HepG2 (cell line): ENCODE measurements around the gene ZNF106.

Source experiments
- AKAP8 ChIP-seq: sonication (generic); formaldehyde crosslinking; IDR thresholded peaks from 2 replicates; pipeline ENCODE4 v1.5.1; 2020; ENCODE audit warnings: mild to moderate bottlenecking, missing genetic modification reagents
- CREB1 ChIP-seq, 2 experiments: fragments of 450-650 bp in 1 of 2; IDR thresholded peaks; 2 replicates each; pipeline ENCODE4 v1.6.1; 2016 to 2017; ENCODE audit warnings: control low read depth in 1 of 2, mild to moderate bottlenecking in 1 of 2, missing compliant biosample characterization in 1 of 2, missing genetic modification characterization in 1 of 2
- CREM ChIP-seq, 2 experiments: sonication (generic) in 1 of 2; formaldehyde crosslinking in 1 of 2; IDR thresholded peaks; 2 replicates each; pipeline versions ENCODE4 v1.4.0 to v1.6.1; 2016 to 2020; ENCODE audit warnings: antibody characterized with exemption in 1 of 2, mild to moderate bottlenecking in 1 of 2, missing genetic modification reagents in 1 of 2
- JUND ChIP-seq: sonication (generic); formaldehyde crosslinking; IDR thresholded peaks from 2 replicates; pipeline ENCODE4 v1.8.0; 2022; ENCODE audit warnings: mild to moderate bottlenecking, missing genetic modification reagents
- ZBTB42 ChIP-seq: sonication (generic); formaldehyde crosslinking; IDR thresholded peaks from 2 replicates; pipeline ENCODE4 v1.5.0; 2020; ENCODE audit warnings: mild to moderate bottlenecking, missing genetic modification reagents
- ZNF121 ChIP-seq: sonication (generic); formaldehyde crosslinking; IDR thresholded peaks from 2 replicates; pipeline ENCODE4 v1.5.0; 2020; ENCODE audit warnings: mild to moderate bottlenecking, missing genetic modification reagents
- ZNF205 ChIP-seq: IDR thresholded peaks from 2 replicates; pipeline ENCODE4 v1.6.1; 2018; ENCODE audit warnings: missing biosample characterization, missing genetic modification reagents
- TF ChIP-seq, protein P1 (sequence below), 2 experiments: sonication (generic) in 1 of 2; formaldehyde crosslinking in 1 of 2; IDR thresholded peaks; 2 replicates each; pipeline versions ENCODE4 v1.4.0 to v1.6.1; 2018 to 2020; ENCODE audit warnings: missing genetic modification reagents in 2 of 2, borderline replicate concordance in 1 of 2, low read depth in 1 of 2, mild to moderate bottlenecking in 1 of 2, missing biosample characterization in 1 of 2
- TF ChIP-seq, protein P2 (sequence below): sonication (generic); formaldehyde crosslinking; IDR thresholded peaks from 2 replicates; pipeline ENCODE4 v1.5.0; 2020; ENCODE audit warnings: mild to moderate bottlenecking, missing genetic modification reagents, moderate library complexity
- TF ChIP-seq, protein P3 (sequence below): sonication (generic); formaldehyde crosslinking; IDR thresholded peaks from 2 replicates; pipeline ENCODE4 v1.4.0; 2020; ENCODE audit warnings: missing genetic modification reagents

DNA sequence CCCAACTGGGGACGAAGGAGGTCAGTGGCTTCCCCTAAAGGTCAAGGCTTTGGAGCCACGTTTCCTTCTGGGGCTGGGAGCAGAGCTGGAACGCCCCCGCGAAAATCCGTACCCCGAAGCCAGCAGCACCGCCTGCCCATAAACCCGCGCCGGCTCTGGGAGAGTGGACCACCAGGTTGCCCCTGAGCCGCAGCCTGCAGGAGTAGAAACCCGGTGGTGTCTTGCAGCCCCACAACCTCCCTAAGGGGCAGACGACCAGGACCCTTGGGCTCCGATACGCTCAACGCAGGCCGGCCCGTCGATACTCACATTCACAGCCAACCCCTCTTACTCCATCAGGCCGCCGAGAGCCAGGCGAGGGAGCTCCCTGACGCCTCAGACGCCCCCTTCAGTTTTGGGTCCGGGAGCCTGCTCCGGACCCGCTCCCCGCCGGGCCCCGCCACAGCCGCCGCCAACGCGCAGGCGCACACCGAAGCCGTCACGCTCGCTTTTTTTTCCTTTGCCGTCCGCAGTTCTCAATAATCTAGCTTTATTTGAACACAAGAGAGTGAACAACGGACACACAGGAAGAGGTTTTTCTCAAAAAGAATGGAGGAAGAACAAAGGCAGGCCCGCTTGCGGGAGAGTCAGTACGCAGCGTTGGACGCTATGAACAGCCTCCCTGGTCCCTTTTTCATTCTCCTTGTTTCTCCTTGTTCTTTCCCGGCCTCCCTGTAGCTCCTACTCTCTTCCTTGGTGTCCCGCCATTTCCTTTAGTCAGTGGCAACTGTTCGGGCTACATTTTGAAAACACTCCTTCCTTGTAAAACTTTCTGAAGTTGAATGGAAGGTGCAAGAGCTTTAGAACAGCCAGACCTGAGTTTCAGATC lies at the start of gene ZNF106:
- TF ChIP-seq CREB1 (IDR thresholded peaks at IDR 0.05) (peak; percentile 81), CREB1 (CRISPR knock-in tag; IDR thresholded peaks at IDR 0.05) (peak; percentile 91), ZBTB42 (CRISPR knock-in tag) (no peak), JUND (no peak), ZNF121 (CRISPR knock-in tag) (no peak), ZNF205 (peak; percentile 60; the same call in 1 of the 2 replicates), CREM (IDR thresholded peaks at IDR 0.05) (peak; percentile 82), CREM (CRISPR knock-in tag; IDR thresholded peaks at IDR 0.05) (no peak; the same call in 1 of the 2 replicates), AKAP8 (CRISPR knock-in tag) (no peak; the same call in 1 of the 2 replicates)
- TF ChIP-seq, protein P1, sequence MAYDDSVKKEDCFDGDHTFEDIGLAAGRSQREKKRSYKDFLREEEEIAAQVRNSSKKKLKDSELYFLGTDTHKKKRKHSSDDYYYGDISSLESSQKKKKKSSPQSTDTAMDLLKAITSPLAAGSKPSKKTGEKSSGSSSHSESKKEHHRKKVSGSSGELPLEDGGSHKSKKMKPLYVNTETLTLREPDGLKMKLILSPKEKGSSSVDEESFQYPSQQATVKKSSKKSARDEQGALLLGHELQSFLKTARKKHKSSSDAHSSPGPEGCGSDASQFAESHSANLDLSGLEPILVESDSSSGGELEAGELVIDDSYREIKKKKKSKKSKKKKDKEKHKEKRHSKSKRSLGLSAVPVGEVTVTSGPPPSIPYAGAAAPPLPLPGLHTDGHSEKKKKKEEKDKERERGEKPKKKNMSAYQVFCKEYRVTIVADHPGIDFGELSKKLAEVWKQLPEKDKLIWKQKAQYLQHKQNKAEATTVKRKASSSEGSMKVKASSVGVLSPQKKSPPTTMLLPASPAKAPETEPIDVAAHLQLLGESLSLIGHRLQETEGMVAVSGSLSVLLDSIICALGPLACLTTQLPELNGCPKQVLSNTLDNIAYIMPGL (CRISPR knock-in tag; IDR thresholded peaks at IDR 0.05; ENCODE audit: borderline replicate concordance in 1 of 2, low read depth in 1 of 2) = peak; percentile 80 to 85
- TF ChIP-seq, protein P2, sequence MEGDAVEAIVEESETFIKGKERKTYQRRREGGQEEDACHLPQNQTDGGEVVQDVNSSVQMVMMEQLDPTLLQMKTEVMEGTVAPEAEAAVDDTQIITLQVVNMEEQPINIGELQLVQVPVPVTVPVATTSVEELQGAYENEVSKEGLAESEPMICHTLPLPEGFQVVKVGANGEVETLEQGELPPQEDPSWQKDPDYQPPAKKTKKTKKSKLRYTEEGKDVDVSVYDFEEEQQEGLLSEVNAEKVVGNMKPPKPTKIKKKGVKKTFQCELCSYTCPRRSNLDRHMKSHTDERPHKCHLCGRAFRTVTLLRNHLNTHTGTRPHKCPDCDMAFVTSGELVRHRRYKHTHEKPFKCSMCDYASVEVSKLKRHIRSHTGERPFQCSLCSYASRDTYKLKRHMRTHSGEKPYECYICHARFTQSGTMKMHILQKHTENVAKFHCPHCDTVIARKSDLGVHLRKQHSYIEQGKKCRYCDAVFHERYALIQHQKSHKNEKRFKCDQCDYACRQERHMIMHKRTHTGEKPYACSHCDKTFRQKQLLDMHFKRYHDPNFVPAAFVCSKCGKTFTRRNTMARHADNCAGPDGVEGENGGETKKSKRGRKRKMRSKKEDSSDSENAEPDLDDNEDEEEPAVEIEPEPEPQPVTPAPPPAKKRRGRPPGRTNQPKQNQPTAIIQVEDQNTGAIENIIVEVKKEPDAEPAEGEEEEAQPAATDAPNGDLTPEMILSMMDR (CRISPR knock-in tag) = peak; percentile 40
- TF ChIP-seq, protein P3, sequence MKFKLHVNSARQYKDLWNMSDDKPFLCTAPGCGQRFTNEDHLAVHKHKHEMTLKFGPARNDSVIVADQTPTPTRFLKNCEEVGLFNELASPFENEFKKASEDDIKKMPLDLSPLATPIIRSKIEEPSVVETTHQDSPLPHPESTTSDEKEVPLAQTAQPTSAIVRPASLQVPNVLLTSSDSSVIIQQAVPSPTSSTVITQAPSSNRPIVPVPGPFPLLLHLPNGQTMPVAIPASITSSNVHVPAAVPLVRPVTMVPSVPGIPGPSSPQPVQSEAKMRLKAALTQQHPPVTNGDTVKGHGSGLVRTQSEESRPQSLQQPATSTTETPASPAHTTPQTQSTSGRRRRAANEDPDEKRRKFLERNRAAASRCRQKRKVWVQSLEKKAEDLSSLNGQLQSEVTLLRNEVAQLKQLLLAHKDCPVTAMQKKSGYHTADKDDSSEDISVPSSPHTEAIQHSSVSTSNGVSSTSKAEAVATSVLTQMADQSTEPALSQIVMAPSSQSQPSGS (CRISPR knock-in tag) = peak; percentile 78; the same call in 1 of the 2 replicates
